Vagina (tissue), 2 donors: ENCODE data around the gene CDKN2B. TPM values are rescaled to one million over a fixed set of nuclear protein-coding genes. Genes with fewer than 3 reads are reported as not detected.
"Not testable (repeated sequence)": the region's sequence is repeated elsewhere in the genome, so short reads cannot be mapped to it uniquely, and the experiment has no call there.

ENCODE experiments used
- DNase-seq, 2 donors: peaks; one replicate each; pipeline ENCODE4 v3.0.0-alpha.2; 2017; ENCODE audit errors: extremely low spot score in 2 of 2
- H3K27ac ChIP-seq: fragments of 200-600 bp; sonication (generic); one replicate; pipeline ENCODE4 v1.5.1; 2019
- H3K27me3 ChIP-seq: fragments of 200-600 bp; sonication (generic); one replicate; pipeline ENCODE4 v1.5.1; 2019
- H3K36me3 ChIP-seq, 2 donors: fragments of 200-600 bp; sonication (generic); one replicate each; pipeline ENCODE4 v1.5.1; 2017 to 2019
- H3K4me1 ChIP-seq: fragments of 200-600 bp; sonication (generic); one replicate; pipeline ENCODE4 v1.5.1; 2019
- H3K4me3 ChIP-seq, 2 donors: fragments of 200-600 bp; sonication (generic); 1 replicate in 1 of 2; 2 replicates in 1 of 2; pipeline ENCODE4 v1.5.1; 2016 to 2019
- H3K9me3 ChIP-seq: fragments of 200-600 bp; sonication (generic); one replicate; pipeline ENCODE4 v1.5.1; 2019
- CTCF ChIP-seq, 3 experiments: fragments of 450-650 bp in 2 of 3; fragments of 200-600 bp in 1 of 3; sonication (generic) in 1 of 3; IDR thresholded peaks; one replicate each; pipeline ENCODE4 v1.5.1; 2017 to 2019; ENCODE audit warnings: antibody characterized with exemption in 3 of 3, mild to moderate bottlenecking in 2 of 3, moderate library complexity in 2 of 3
- POLR2A ChIP-seq, 2 donors: fragments of 450-650 bp; IDR thresholded peaks; one replicate each; pipeline ENCODE4 v1.6.1; 2017; ENCODE audit warnings: antibody characterized with exemption in 2 of 2, mild to moderate bottlenecking in 2 of 2, moderate library complexity in 2 of 2
- POLR2AphosphoS5 ChIP-seq, 2 donors: sonication (generic); formaldehyde crosslinking; IDR thresholded peaks; one replicate each; pipeline ENCODE4 v1.9.0; 2017; ENCODE audit warnings: antibody characterized with exemption in 2 of 2, mild to moderate bottlenecking in 2 of 2, low read depth in 1 of 2; ENCODE audit not compliant: insufficient read depth in 1 of 2
- intact Hi-C: fragments of 100-400 bp; cut with DNase I; formaldehyde crosslinking; loops from one replicate; pipeline ENCODE4 v1.15.1; 2023
- small RNA-seq: library from RNA; depleted of rRNA; stranded (forward); fragments of <200 nt; gene quantifications from one replicate; pipeline ENCODE3, GENCODE V24; 2016
- total RNA-seq: library from RNA; depleted of rRNA; stranded (reverse); fragments of >200 nt; gene quantifications from one replicate; pipeline ENCODE4 v1.2.3, GENCODE V29; 2016

Gene CDKN2B
- total RNA-seq, 1 donor from 2014 or later, result 67.0 TPM

- no peaks in the 10 kb centered on the region for H3K9me3 ChIP-seq
- H3K4me3 ChIP-seq, result no peak overlapping the region
- H3K27me3 ChIP-seq, result no peaks in the 10 kb centered on the region
- H3K27ac ChIP-seq, result no peak overlapping the region
- TF ChIP-seq CTCF (IDR thresholded peaks at IDR 0.05) (no peak), POLR2A (IDR thresholded peaks at IDR 0.05) (no peak), POLR2AphosphoS5 (IDR thresholded peaks at IDR 0.05; ENCODE audit: insufficient read depth in 1 of 2, low read depth in 1 of 2) (no peak)
- no peak for DNase-seq
- peaks cover 13% of the 10 kb centered on the region for H3K4me1 ChIP-seq
- H3K36me3 ChIP-seq, result no peaks in the 10 kb centered on the region
- intact Hi-C loops, result no loop called here
Observed at GRCh38 chr9:21961569-21961968, 47.5 kb downstream of the CDKN2B start.

- H3K4me1 ChIP-seq, intact Hi-C loops, DNase-seq: not testable (repeated sequence)
Observed at GRCh38 chr9:21959268-21959667, 49.8 kb downstream of the CDKN2B start.

GRCh38 chr9:21958833-21959232 is 50.3 kb downstream of the CDKN2B start:
- Histone ChIP-seq H3K9me3 (no peaks in the 10 kb centered on the region), H3K4me1 (no peaks in the 10 kb centered on the region), H3K4me3 (no peak overlapping the region), H3K36me3 (no peaks in the 10 kb centered on the region), H3K27ac (no peak overlapping the region), H3K27me3 (no peaks in the 10 kb centered on the region)
- intact Hi-C loops, result no loop called here
- TF ChIP-seq POLR2A (IDR thresholded peaks at IDR 0.05) (no peak), POLR2AphosphoS5 (IDR thresholded peaks at IDR 0.05; ENCODE audit: insufficient read depth in 1 of 2, low read depth in 1 of 2) (no peak), CTCF (IDR thresholded peaks at IDR 0.05) (no peak)
- DNase-seq, result no peak

More at GRCh38 chr9:21959268-21959667, 49.8 kb downstream of the CDKN2B start:
- H3K27ac ChIP-seq, H3K9me3 ChIP-seq, H3K36me3 ChIP-seq, H3K4me3 ChIP-seq, H3K27me3 ChIP-seq: not testable (repeated sequence)

Small RNA genes lying within 50 kb of the gene (small RNA-seq; reads per million reads assigned to genes)
- not detected for gene RF02045

Other genes starting within 250 kb of the CDKN2B start
- 19.9 TPM for gene MTAP, start 206.7 kb downstream of the CDKN2B start, total RNA-seq
- 25.8 TPM for gene CDKN2A, start 14.9 kb downstream of the CDKN2B start, total RNA-seq
- 5.9 TPM for gene CDKN2B-AS1, start 14.5 kb downstream of the CDKN2B start, total RNA-seq